ENCODE results near the gene ATP11B. TPM values are rescaled to one million over a fixed set of nuclear protein-coding genes. Genes with fewer than 3 reads are reported as not detected.

The ATP11B gene
- total and polyA plus RNA-seq, 2 experiments from 2014 or later, result 5.8 to 24.7 TPM

- Mint-ChIP-seq H3K4me3 (no peak overlapping the region), H3K27me3 (ENCODE audit: insufficient read depth, low read depth, poor library complexity) (no peaks in the 10 kb centered on the region)
- no peak for TF ChIP-seq POLR2AphosphoS5 (IDR thresholded peaks at IDR 0.05; ENCODE audit: low read depth)
These were observed 102.3 kb downstream of the ATP11B start for GRCh38 chr3:182895513-182896112.

DNA sequence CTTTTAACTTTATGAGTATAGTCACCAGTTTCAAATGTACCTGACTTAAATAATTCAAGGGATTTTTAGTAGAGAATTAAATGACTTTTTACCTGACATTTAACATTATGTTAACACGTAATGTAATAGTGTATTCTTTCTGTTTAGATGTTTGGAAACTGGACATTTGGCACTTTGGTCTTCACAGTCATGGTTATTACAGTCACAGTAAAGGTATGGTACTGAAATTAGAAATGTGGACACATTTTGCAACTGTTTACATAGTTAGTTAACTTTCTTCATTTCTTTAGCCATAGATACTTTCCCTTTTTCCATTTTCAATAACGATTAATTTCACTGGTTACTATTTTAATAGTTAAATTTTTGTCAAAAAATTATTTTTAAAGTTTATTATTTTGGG is 103.2 kb downstream of the ATP11B start:
- H4K20me1 ChIP-seq (replicated peaks; ENCODE audit: insufficient read depth), result no peaks in the 10 kb centered on the region
- Mint-ChIP-seq H3K36me3 (ENCODE audit: low read depth) (no peaks in the 10 kb centered on the region), H3K4me1 (no peaks in the 10 kb centered on the region; the same call in 2 of the 3 replicates), H3K9me3 (no peaks in the 10 kb centered on the region), H3K27ac (no peak overlapping the region), H3K27me3 (ENCODE audit: insufficient read depth, low read depth, poor library complexity) (no peaks in the 10 kb centered on the region), H3K4me3 (no peak overlapping the region)
- no peaks in the 10 kb centered on the region for H3K36me3 ChIP-seq (ENCODE audit: insufficient read depth)
- TF ChIP-seq, protein P1, sequence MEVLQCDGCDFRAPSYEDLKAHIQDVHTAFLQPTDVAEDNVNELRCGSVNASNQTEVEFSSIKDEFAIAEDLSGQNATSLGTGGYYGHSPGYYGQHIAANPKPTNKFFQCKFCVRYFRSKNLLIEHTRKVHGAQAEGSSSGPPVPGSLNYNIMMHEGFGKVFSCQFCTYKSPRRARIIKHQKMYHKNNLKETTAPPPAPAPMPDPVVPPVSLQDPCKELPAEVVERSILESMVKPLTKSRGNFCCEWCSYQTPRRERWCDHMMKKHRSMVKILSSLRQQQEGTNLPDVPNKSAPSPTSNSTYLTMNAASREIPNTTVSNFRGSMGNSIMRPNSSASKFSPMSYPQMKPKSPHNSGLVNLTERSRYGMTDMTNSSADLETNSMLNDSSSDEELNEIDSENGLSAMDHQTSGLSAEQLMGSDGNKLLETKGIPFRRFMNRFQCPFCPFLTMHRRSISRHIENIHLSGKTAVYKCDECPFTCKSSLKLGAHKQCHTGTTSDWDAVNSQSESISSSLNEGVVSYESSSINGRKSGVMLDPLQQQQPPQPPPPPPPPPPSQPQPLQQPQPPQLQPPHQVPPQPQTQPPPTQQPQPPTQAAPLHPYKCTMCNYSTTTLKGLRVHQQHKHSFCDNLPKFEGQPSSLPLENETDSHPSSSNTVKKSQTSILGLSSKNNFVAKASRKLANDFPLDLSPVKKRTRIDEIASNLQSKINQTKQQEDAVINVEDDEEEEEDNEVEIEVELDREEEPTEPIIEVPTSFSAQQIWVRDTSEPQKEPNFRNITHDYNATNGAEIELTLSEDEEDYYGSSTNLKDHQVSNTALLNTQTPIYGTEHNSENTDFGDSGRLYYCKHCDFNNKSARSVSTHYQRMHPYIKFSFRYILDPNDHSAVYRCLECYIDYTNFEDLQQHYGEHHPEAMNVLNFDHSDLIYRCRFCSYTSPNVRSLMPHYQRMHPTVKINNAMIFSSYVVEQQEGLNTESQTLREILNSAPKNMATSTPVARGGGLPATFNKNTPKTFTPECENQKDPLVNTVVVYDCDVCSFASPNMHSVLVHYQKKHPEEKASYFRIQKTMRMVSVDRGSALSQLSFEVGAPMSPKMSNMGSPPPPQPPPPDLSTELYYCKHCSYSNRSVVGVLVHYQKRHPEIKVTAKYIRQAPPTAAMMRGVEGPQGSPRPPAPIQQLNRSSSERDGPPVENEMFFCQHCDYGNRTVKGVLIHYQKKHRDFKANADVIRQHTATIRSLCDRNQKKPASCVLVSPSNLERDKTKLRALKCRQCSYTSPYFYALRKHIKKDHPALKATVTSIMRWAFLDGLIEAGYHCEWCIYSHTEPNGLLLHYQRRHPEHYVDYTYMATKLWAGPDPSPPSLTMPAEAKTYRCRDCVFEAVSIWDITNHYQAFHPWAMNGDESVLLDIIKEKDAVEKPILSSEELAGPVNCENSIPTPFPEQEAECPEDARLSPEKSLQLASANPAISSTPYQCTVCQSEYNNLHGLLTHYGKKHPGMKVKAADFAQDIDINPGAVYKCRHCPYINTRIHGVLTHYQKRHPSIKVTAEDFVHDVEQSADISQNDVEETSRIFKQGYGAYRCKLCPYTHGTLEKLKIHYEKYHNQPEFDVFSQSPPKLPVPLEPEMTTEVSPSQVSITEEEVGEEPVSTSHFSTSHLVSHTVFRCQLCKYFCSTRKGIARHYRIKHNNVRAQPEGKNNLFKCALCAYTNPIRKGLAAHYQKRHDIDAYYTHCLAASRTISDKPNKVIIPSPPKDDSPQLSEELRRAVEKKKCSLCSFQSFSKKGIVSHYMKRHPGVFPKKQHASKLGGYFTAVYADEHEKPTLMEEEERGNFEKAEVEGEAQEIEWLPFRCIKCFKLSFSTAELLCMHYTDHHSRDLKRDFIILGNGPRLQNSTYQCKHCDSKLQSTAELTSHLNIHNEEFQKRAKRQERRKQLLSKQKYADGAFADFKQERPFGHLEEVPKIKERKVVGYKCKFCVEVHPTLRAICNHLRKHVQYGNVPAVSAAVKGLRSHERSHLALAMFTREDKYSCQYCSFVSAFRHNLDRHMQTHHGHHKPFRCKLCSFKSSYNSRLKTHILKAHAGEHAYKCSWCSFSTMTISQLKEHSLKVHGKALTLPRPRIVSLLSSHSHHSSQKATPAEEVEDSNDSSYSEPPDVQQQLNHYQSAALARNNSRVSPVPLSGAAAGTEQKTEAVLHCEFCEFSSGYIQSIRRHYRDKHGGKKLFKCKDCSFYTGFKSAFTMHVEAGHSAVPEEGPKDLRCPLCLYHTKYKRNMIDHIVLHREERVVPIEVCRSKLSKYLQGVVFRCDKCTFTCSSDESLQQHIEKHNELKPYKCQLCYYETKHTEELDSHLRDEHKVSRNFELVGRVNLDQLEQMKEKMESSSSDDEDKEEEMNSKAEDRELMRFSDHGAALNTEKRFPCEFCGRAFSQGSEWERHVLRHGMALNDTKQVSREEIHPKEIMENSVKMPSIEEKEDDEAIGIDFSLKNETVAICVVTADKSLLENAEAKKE (CRISPR knock-in tag; IDR thresholded peaks at IDR 0.05), result no peak
- no peak for TF ChIP-seq STAT1 (IDR thresholded peaks at IDR 0.05; ENCODE audit: unreplicated experiment)
- no peak for TF ChIP-seq REST (IDR thresholded peaks at IDR 0.05; ENCODE audit: unreplicated experiment)
- TF ChIP-seq ZNF331 (CRISPR knock-in tag; IDR thresholded peaks at IDR 0.05; ENCODE audit: low read depth), result no peak
- no peak for TF ChIP-seq ZNF114 (CRISPR knock-in tag; IDR thresholded peaks at IDR 0.05)
- no peak for TF ChIP-seq EZH2phosphoT487 (IDR thresholded peaks at IDR 0.05; ENCODE audit: unreplicated experiment)
- TF ChIP-seq JUNB (IDR thresholded peaks at IDR 0.05; ENCODE audit: unreplicated experiment), result no peak
- TF ChIP-seq ETS1 (IDR thresholded peaks at IDR 0.05), result no peak
- no peak for TF ChIP-seq NANOG (IDR thresholded peaks at IDR 0.05; ENCODE audit: borderline replicate concordance)
- TF ChIP-seq CREB1 (CRISPR knock-in tag; IDR thresholded peaks at IDR 0.05; ENCODE audit: low read depth), result no peak
- no peaks in the 10 kb centered on the region for H3F3A ChIP-seq (replicated peaks; ENCODE audit: low read depth)
- no peak for ATAC-seq
- no peaks in the 10 kb centered on the region for H3K27me3 ChIP-seq (ENCODE audit: insufficient read depth)
- no peak for DNase-seq (ENCODE audit: low spot score)
- H3K4me2 ChIP-seq, result no peak overlapping the region
- no peaks in the 10 kb centered on the region for H3K9me2 ChIP-seq (ENCODE audit: insufficient read depth)
- H3K4me1 ChIP-seq (ENCODE audit: insufficient read depth), result no peaks in the 10 kb centered on the region
- H3K4me3 ChIP-seq, result no peak overlapping the region
- H2AFZ ChIP-seq, result no peak overlapping the region
- no peak overlapping the region for H3K27ac ChIP-seq (ENCODE audit: low read depth)
- H3K79me2 ChIP-seq (replicated peaks; ENCODE audit: insufficient read depth), result no peaks in the 10 kb centered on the region

More at GRCh38 chr3:182895513-182896112, 102.3 kb downstream of the ATP11B start:
- H3K79me2 ChIP-seq (replicated peaks; ENCODE audit: insufficient read depth), result no peaks in the 10 kb centered on the region
- no peak overlapping the region for H3K27ac Mint-ChIP-seq
- H3K4me2 ChIP-seq, result no peak overlapping the region
- no peaks in the 10 kb centered on the region for H3F3A ChIP-seq (replicated peaks; ENCODE audit: low read depth)
- no peaks in the 10 kb centered on the region; the same call in 2 of the 3 replicates for H3K4me1 Mint-ChIP-seq
- no peaks in the 10 kb centered on the region for H3K36me3 Mint-ChIP-seq (ENCODE audit: low read depth)
- no peaks in the 10 kb centered on the region for H3K27me3 ChIP-seq (ENCODE audit: insufficient read depth)
- H3K4me1 ChIP-seq (ENCODE audit: insufficient read depth), result no peaks in the 10 kb centered on the region
- no peaks in the 10 kb centered on the region for H3K36me3 ChIP-seq (ENCODE audit: insufficient read depth)
- DNase-seq (ENCODE audit: low spot score) (no peak), ATAC-seq (no peak)
- no peaks in the 10 kb centered on the region for H3K9me3 Mint-ChIP-seq
- no peak overlapping the region for H2AFZ ChIP-seq
- H3K4me3 ChIP-seq, result no peak overlapping the region
- no peaks in the 10 kb centered on the region for H3K9me2 ChIP-seq (ENCODE audit: insufficient read depth)
- no peaks in the 10 kb centered on the region for H4K20me1 ChIP-seq (replicated peaks; ENCODE audit: insufficient read depth)
- no peak overlapping the region for H3K27ac ChIP-seq (ENCODE audit: low read depth)
